Endothelial cell of umbilical vein (primary cell): Measurements from ENCODE around the gene AICDA. TPM values are rescaled to one million over a fixed set of nuclear protein-coding genes. Genes with fewer than 3 reads are reported as not detected.

Source experiments
- BruUV-seq: library from RNA; stranded (reverse); fragments of 400-500 nt; replicated peaks from 2 replicates; lab custom pipeline; 2021; lab: Mats Ljungman, UMichigan
- CTCF ChIA-PET: fragments of 300-600, 350-600 bp; sonication (Branson Sonifier 250); formaldehyde crosslinking; loops from one replicate; lab custom pipeline; 2021; ENCODE audit warnings: antibody characterized with exemption, inconsistent platforms; lab: Charles Lee
- POLR2A ChIA-PET: fragments of 300-600, 350-600 bp; sonication (Branson Sonifier 250); formaldehyde crosslinking; loops from one replicate; lab custom pipeline; 2021; ENCODE audit warnings: antibody characterized with exemption, inconsistent platforms; lab: Charles Lee
- DNase-seq: peaks from one replicate; pipeline ENCODE4 v3.0.0-alpha.2; 2011; ENCODE audit warnings: low read depth, low spot score
- FAIRE-seq: peaks from 2 replicates; lab custom pipeline; 2011; peaks lifted over from hg19 to GRCh38; lab: Jason Lieb, UNC
- H2AFZ ChIP-seq: 2 replicates; pipeline ENCODE4 v1.6.0; 2012; ENCODE audit warnings: low read depth, low read length, control low read depth, inconsistent platforms
- H3K27ac ChIP-seq: 2 replicates; pipeline ENCODE4 v1.5.1; 2011; ENCODE audit warnings: low read depth, mild to moderate bottlenecking, control low read depth, low read length, moderate library complexity; ENCODE audit not compliant: insufficient read depth
- H3K27me3 ChIP-seq, 2 experiments: 2 replicates each; pipeline versions ENCODE4 v1.6.0 to v1.6.1; 2011; ENCODE audit warnings: low read length in 2 of 2, mixed read lengths in 1 of 2; ENCODE audit not compliant: control insufficient read depth in 2 of 2, insufficient read depth in 2 of 2
- H3K36me3 ChIP-seq, 2 experiments: 2 replicates in 1 of 2; 3 replicates in 1 of 2; pipeline ENCODE4 v1.5.1; 2011; ENCODE audit warnings: low read length in 2 of 2, mild to moderate bottlenecking in 1 of 2, moderate library complexity in 1 of 2; ENCODE audit not compliant: control insufficient read depth in 2 of 2, insufficient read depth in 2 of 2; ENCODE audit errors: extremely low read depth in 1 of 2
- H3K4me1 ChIP-seq: 3 replicates; pipeline ENCODE4 v1.5.1; 2011; ENCODE audit warnings: mild to moderate bottlenecking, low read length; ENCODE audit not compliant: control insufficient read depth, insufficient read depth; ENCODE audit errors: extremely low read depth
- H3K4me2 ChIP-seq: 2 replicates; pipeline ENCODE4 v1.6.1; 2011; ENCODE audit warnings: low read length, control low read depth, mixed read lengths; ENCODE audit not compliant: insufficient read depth
- H3K4me3 ChIP-seq, 3 experiments: fragments of 200-600 bp in 1 of 3; sonication (generic), shearing (Covaris generic) in 1 of 3; replicated peaks in 1 of 3; 2 replicates each; pipeline ENCODE4 v1.5.1; 2011 to 2016; ENCODE audit warnings: control low read depth in 3 of 3, low read length in 3 of 3, mild to moderate bottlenecking in 2 of 3, inconsistent platforms in 1 of 3, low read depth in 1 of 3, moderate library complexity in 1 of 3; ENCODE audit not compliant: insufficient read depth in 1 of 3
- H3K79me2 ChIP-seq: 2 replicates; pipeline ENCODE4 v1.6.0; 2012; ENCODE audit warnings: low read length, inconsistent platforms; ENCODE audit not compliant: control insufficient read depth, insufficient read depth
- H3K9ac ChIP-seq: replicated peaks from 2 replicates; pipeline ENCODE3; 2011; ENCODE audit warnings: low read length, control low read depth; ENCODE audit not compliant: insufficient read depth; ENCODE audit errors: extremely low read depth
- H3K9me1 ChIP-seq: replicated peaks from 3 replicates; pipeline ENCODE4 v1.6.0; 2011; ENCODE audit warnings: mild to moderate bottlenecking, low read length; ENCODE audit not compliant: control insufficient read depth, insufficient read depth; ENCODE audit errors: extremely low read depth
- H3K9me3 ChIP-seq: replicated peaks from 2 replicates; pipeline ENCODE4 v1.5.1; 2012; ENCODE audit warnings: low read length, inconsistent platforms; ENCODE audit not compliant: control insufficient read depth, insufficient read depth
- H4K20me1 ChIP-seq: replicated peaks from 2 replicates; pipeline ENCODE3; 2011; ENCODE audit warnings: mild to moderate bottlenecking, low read length; ENCODE audit not compliant: control insufficient read depth, insufficient read depth; ENCODE audit errors: extremely low read depth
- CTCF ChIP-seq, 2 donors: IDR thresholded peaks; 1 replicate in 1 of 2; 2 replicates in 1 of 2; pipeline ENCODE4 v1.5.1; 2011; ENCODE audit warnings: low read length in 2 of 2, mild to moderate bottlenecking in 2 of 2, moderate library complexity in 2 of 2, control low read depth in 1 of 2, inconsistent platforms in 1 of 2, low read depth in 1 of 2; ENCODE audit not compliant: insufficient read depth in 1 of 2; ENCODE audit errors: extremely low read depth in 1 of 2
- EZH2 ChIP-seq: IDR thresholded peaks from 2 replicates; pipeline ENCODE4 v1.6.1; 2012; ENCODE audit warnings: borderline replicate concordance, low read depth, mild to moderate bottlenecking, moderate library complexity, low read length, inconsistent platforms; ENCODE audit not compliant: severe bottlenecking
- FOS ChIP-seq: IDR thresholded peaks from 2 replicates; pipeline ENCODE4 v1.6.1; 2011; ENCODE audit warnings: mild to moderate bottlenecking, low read length, moderate library complexity, borderline replicate concordance; ENCODE audit not compliant: insufficient read depth
- GATA2 ChIP-seq: IDR thresholded peaks from 2 replicates; pipeline ENCODE4 v1.7.0; 2011; ENCODE audit warnings: low read depth, mild to moderate bottlenecking, moderate library complexity, mixed read lengths, low read length; ENCODE audit not compliant: insufficient read length, insufficient read depth
- JUN ChIP-seq: IDR thresholded peaks from 2 replicates; pipeline ENCODE4 v1.6.1; 2011; ENCODE audit warnings: borderline replicate concordance, low read depth; ENCODE audit not compliant: insufficient read length, insufficient read depth
- MAX ChIP-seq: IDR thresholded peaks from 2 replicates; pipeline ENCODE4 v1.6.1; 2011; ENCODE audit not compliant: insufficient read depth, insufficient read length
- MYC ChIP-seq: IDR thresholded peaks from one replicate; pipeline ENCODE4 v1.6.1; 2011; ENCODE audit warnings: mild to moderate bottlenecking, low read depth, low read length
- POLR2A ChIP-seq: IDR thresholded peaks from 2 replicates; pipeline ENCODE4 v1.6.1; 2012; ENCODE audit warnings: low read depth, mild to moderate bottlenecking, control low read depth, low read length
- POLR2AphosphoS5 ChIP-seq: IDR thresholded peaks from 2 replicates; pipeline ENCODE4 v1.6.1; 2012; ENCODE audit warnings: low read depth, mild to moderate bottlenecking, control low read depth, low read length, moderate library complexity; ENCODE audit not compliant: insufficient read depth
- dilution Hi-C: fragments of 300-500 bp; cut with MboI; formaldehyde crosslinking; loops from one replicate; pipeline ENCODE4 v1.15.0; 2019; ENCODE audit warnings: low sequenced_read_pairs; ENCODE audit not compliant: extremely low pct_ligation_motif_present
- intact Hi-C: fragments of 100-400 bp; cut with micrococcal nuclease; formaldehyde crosslinking; loops from one replicate; pipeline ENCODE4 v1.10.0; 2022
- polyA plus RNA-seq, 4 experiments: library from polyadenylated mRNA; depleted of rRNA in 3 of 4; stranded (reverse) in 3 of 4; unstranded in 1 of 4; fragments of >200 nt; gene quantifications; 2 replicates each; pipeline versions ENCODE4 v1.2.1 to v1.2.3, GENCODE V29; 2011 to 2012; ENCODE audit warnings: missing spikeins in 1 of 4
- total RNA-seq: library from RNA; stranded (reverse); gene quantifications from 2 replicates; pipeline ENCODE4 v1.2.3, GENCODE V29; 2021

The AICDA gene
- total and polyA plus RNA-seq, 2 donors (not counting 3 experiments of a cell fraction or from before 2014, with no cell fraction given), result not detected

- ChIA-PET CTCF (interaction anchor here (0.6 to 1.1 kb wide), 5 partner anchors 10 to 1009 kb away, joined by 3 to 24 read pairs (median 3); no protein-coding TSS in a partner anchor), POLR2A (no interaction called here)
- Histone ChIP-seq H3K9me1 (no peaks in the 10 kb centered on the region), H3K79me2 (no peaks in the 10 kb centered on the region), H4K20me1 (no peaks in the 10 kb centered on the region), H3K36me3 (no peaks in the 10 kb centered on the region), H3K4me1 (peaks cover 15% of the 10 kb centered on the region), H2AFZ (no peak overlapping the region), H3K4me2 (peak overlapping the region; percentile 4), H3K4me3 (no peak overlapping the region), H3K9me3 (no peaks in the 10 kb centered on the region), H3K9ac (no peak overlapping the region), H3K27ac (peak overlapping the region; percentile 60), H3K27me3 (no peaks in the 10 kb centered on the region)
- no TSS peak for BruUV-seq
- intact Hi-C loops (no loop called here), dilution Hi-C loops (no loop called here)
- peak; percentile 12 for FAIRE-seq
- no peak for TF ChIP-seq EZH2
- no peak for TF ChIP-seq MYC
- peak; percentile 55 for TF ChIP-seq JUN
- peak; percentile 42 for TF ChIP-seq FOS
- DNase-seq, result peak; percentile 59
Observed at GRCh38 chr12:8554451-8555195, 58.0 kb downstream of the AICDA start.

- no peaks in the 10 kb centered on the region for H3K27me3 ChIP-seq
- no peak overlapping the region for H3K4me2 ChIP-seq
- peaks cover 15% of the 10 kb centered on the region for H3K4me1 ChIP-seq
- H3K9ac ChIP-seq, result no peak overlapping the region
- no peak overlapping the region for H3K27ac ChIP-seq
- no peak overlapping the region for H2AFZ ChIP-seq
- H3K36me3 ChIP-seq, result no peaks in the 10 kb centered on the region
- no peaks in the 10 kb centered on the region for H3K79me2 ChIP-seq
- H3K9me3 ChIP-seq, result no peaks in the 10 kb centered on the region
- FAIRE-seq (no peak), DNase-seq (no peak)
- no TSS peak for BruUV-seq
- no peaks in the 10 kb centered on the region for H3K9me1 ChIP-seq
- ChIA-PET CTCF (interaction anchor here (2.1 kb wide), 1 partner anchor 9 kb away, joined by 16 read pairs; no protein-coding TSS in a partner anchor), POLR2A (no interaction called here)
- intact Hi-C loops (no loop called here), dilution Hi-C loops (no loop called here)
- TF ChIP-seq EZH2 (no peak), POLR2AphosphoS5 (no peak), CTCF (IDR thresholded peaks at IDR 0.05; ENCODE audit: extremely low read depth in 1 of 2, insufficient read depth in 1 of 2, low read depth in 1 of 2, low read length in 2 of 2) (no peak), GATA2 (no peak), FOS (no peak), MYC (no peak), JUN (no peak), MAX (no peak), POLR2A (no peak)
- H4K20me1 ChIP-seq, result no peaks in the 10 kb centered on the region
- H3K4me3 ChIP-seq, result no peak overlapping the region
Observed at GRCh38 chr12:8553088-8553627, 59.5 kb downstream of the AICDA start.
